K562 (cell line): ENCODE data around the gene PHACTR3. TPM values are rescaled to one million over a fixed set of nuclear protein-coding genes. Genes with fewer than 3 reads are reported as not detected.

ENCODE experiments used
- ATAC-seq: fragments of 200-7000 bp; cut with Tn5 transposase; 3 replicates; pipeline ENCODE4 v1.9.1; 2020; ENCODE audit warnings: moderate library complexity
- BruUV-seq: library from RNA; stranded (reverse); fragments of 400-500 nt; replicated peaks from 2 replicates; lab custom pipeline; 2021; lab: Mats Ljungman, UMichigan
- CTCF ChIA-PET: fragments of 300-600 bp; formaldehyde crosslinking; extraction: SDS; loops from one replicate; lab custom pipeline; 2021; ENCODE audit warnings: low intra/inter-chr PET ratio; lab: Yijun Ruan, JAX
- POLR2A ChIA-PET: fragments of 300-600, 350-650 bp; sonication (Branson Sonifier 250); formaldehyde crosslinking; extraction: SDS; loops from one replicate; lab custom pipeline; 2021; ENCODE audit warnings: antibody characterized with exemption, inconsistent platforms; lab: Yijun Ruan, JAX
- DNase-seq, 4 experiments: peaks; one replicate each; pipeline versions ENCODE4 v3.0.0 to v3.0.0-alpha.2; 2011 to 2018; ENCODE audit warnings: low spot score in 3 of 4, mixed read lengths in 3 of 4; ENCODE audit errors: extremely low read depth in 1 of 4
- FAIRE-seq: peaks from 2 replicates; lab custom pipeline; 2011; peaks lifted over from hg19 to GRCh38; lab: Jason Lieb, UNC
- H2AFZ ChIP-seq: 2 replicates; pipeline ENCODE4 v1.6.0; 2011; ENCODE audit warnings: low read depth, low read length, control low read depth, inconsistent platforms
- H3K27ac ChIP-seq: fragments of 200-600 bp; 3 replicates; pipeline ENCODE4 v1.8.0; 2011; ENCODE audit warnings: low read depth, mild to moderate bottlenecking, control low read depth, inconsistent platforms, low read length, moderate library complexity, mixed read lengths; ENCODE audit errors: extremely low read depth
- H3K27me3 ChIP-seq, 2 experiments: fragments of 300-600 bp in 1 of 2; 2 replicates in 1 of 2; 3 replicates in 1 of 2; pipeline versions ENCODE4 v1.6.0 to v1.8.0; 2011; ENCODE audit warnings: inconsistent platforms in 2 of 2, low read length in 2 of 2, mild to moderate bottlenecking in 1 of 2, mixed read lengths in 1 of 2, moderate library complexity in 1 of 2; ENCODE audit not compliant: control insufficient read depth in 2 of 2, insufficient read depth in 2 of 2
- H3K36me3 ChIP-seq: fragments of 300-600 bp; 3 replicates; pipeline ENCODE4 v1.8.0; 2011; ENCODE audit warnings: mild to moderate bottlenecking, low read length, inconsistent platforms; ENCODE audit not compliant: control insufficient read depth, insufficient read depth
- H3K4me1 ChIP-seq, 2 experiments: fragments of 200-600 bp in 1 of 2; replicated peaks in 1 of 2; 2 replicates in 1 of 2; 3 replicates in 1 of 2; pipeline versions ENCODE4 v1.5.1 to v1.8.0; 2011; ENCODE audit warnings: inconsistent platforms in 2 of 2, low read length in 2 of 2, mild to moderate bottlenecking in 1 of 2, mixed read lengths in 1 of 2, moderate library complexity in 1 of 2; ENCODE audit not compliant: control insufficient read depth in 2 of 2, insufficient read depth in 2 of 2
- H3K4me2 ChIP-seq: 2 replicates; pipeline ENCODE4 v1.6.1; 2011; ENCODE audit warnings: low read length, control low read depth, inconsistent platforms, mixed read lengths; ENCODE audit not compliant: insufficient read depth
- H3K4me3 ChIP-seq: fragments of 200-600 bp; sonication (generic), shearing (Covaris generic); 2 replicates; pipeline ENCODE4 v1.5.1; 2016; ENCODE audit warnings: control low read depth, inconsistent platforms
- H3K79me2 ChIP-seq: fragments of 200-600 bp; 3 replicates; pipeline ENCODE4 v1.8.0; 2011; ENCODE audit warnings: low read length, inconsistent platforms; ENCODE audit not compliant: control insufficient read depth, insufficient read depth
- H3K9ac ChIP-seq, 2 experiments: 2 replicates each; pipeline versions ENCODE4 v1.6.0 to v1.6.1; 2011; ENCODE audit warnings: low read depth in 2 of 2, low read length in 2 of 2, control low read depth in 1 of 2, inconsistent platforms in 1 of 2, mild to moderate bottlenecking in 1 of 2, mixed read lengths in 1 of 2; ENCODE audit not compliant: insufficient read depth in 1 of 2
- H3K9me1 ChIP-seq: one replicate; pipeline ENCODE4 v1.6.0; 2011; ENCODE audit warnings: inconsistent platforms, mild to moderate bottlenecking, low read length, moderate library complexity; ENCODE audit not compliant: control insufficient read depth, insufficient read depth
- H3K9me3 ChIP-seq: replicated peaks from 2 replicates; pipeline ENCODE4 v1.5.1; 2011; ENCODE audit warnings: low read depth, low read length, inconsistent platforms; ENCODE audit not compliant: control insufficient read depth, insufficient read depth
- H4K20me1 ChIP-seq: replicated peaks from 2 replicates; pipeline ENCODE4 v1.6.1; 2011; ENCODE audit warnings: low read length, inconsistent platforms, mixed read lengths; ENCODE audit not compliant: control insufficient read depth, insufficient read depth
- ATF7 ChIP-seq: fragments of 450-650 bp; IDR thresholded peaks from 2 replicates; pipeline ENCODE4 v1.7.1; 2014; ENCODE audit warnings: mild to moderate bottlenecking, moderate library complexity
- CSDE1 ChIP-seq, 2 experiments: fragments of 450-650 bp; IDR thresholded peaks; 2 replicates each; pipeline ENCODE4 v1.6.1; 2016; ENCODE audit warnings: mild to moderate bottlenecking in 1 of 2
- HDGF ChIP-seq: fragments of 450-650 bp; IDR thresholded peaks from 2 replicates; pipeline ENCODE4 v1.6.1; 2016
- MAX ChIP-seq: sonication (generic); formaldehyde crosslinking; IDR thresholded peaks from 2 replicates; pipeline ENCODE4 v1.9.0; 2022; ENCODE audit warnings: mild to moderate bottlenecking, missing genetic modification reagents
- MYC ChIP-seq, 2 experiments: fragments of 250-450 bp in 1 of 2; sonication (Bioruptor Pico) in 1 of 2; IDR thresholded peaks; 2 replicates each; pipeline versions ENCODE4 v1.5.1 to v1.6.1; 2012 to 2021; ENCODE audit warnings: low read depth in 2 of 2, borderline replicate concordance in 1 of 2, improper control_type of control experiment in 1 of 2, low read length in 1 of 2, mild to moderate bottlenecking in 1 of 2, moderate library complexity in 1 of 2
- NFYB ChIP-seq: IDR thresholded peaks from 2 replicates; pipeline ENCODE4 v1.6.1; 2011; ENCODE audit warnings: mild to moderate bottlenecking, moderate library complexity; ENCODE audit not compliant: insufficient read length; ENCODE audit errors: extremely low read depth
- PATZ1 ChIP-seq: fragments of 250-450 bp; sonication (Bioruptor Pico); IDR thresholded peaks from 2 replicates; pipeline ENCODE4 v1.5.0; 2020; ENCODE audit warnings: mild to moderate bottlenecking, borderline replicate concordance
- POLR2AphosphoS2 ChIP-seq: IDR thresholded peaks from 2 replicates; pipeline ENCODE4 v1.6.1; 2012; ENCODE audit warnings: low read length, improper control_type of control experiment
- POLR2AphosphoS5 ChIP-seq: IDR thresholded peaks from 2 replicates; pipeline ENCODE4 v1.6.1; 2011; ENCODE audit warnings: mild to moderate bottlenecking, low read depth, low read length, moderate library complexity; ENCODE audit not compliant: control insufficient read depth, insufficient read depth
- SMAD1 ChIP-seq: fragments of 150-350 bp; IDR thresholded peaks from 2 replicates; pipeline ENCODE4 v1.6.1; 2014; ENCODE audit warnings: low read length, low read depth; ENCODE audit not compliant: partially characterized antibody
- XRCC5 ChIP-seq: fragments of 200-400 bp; formaldehyde crosslinking; IDR thresholded peaks from 2 replicates; pipeline ENCODE4 v1.6.1; 2017; ENCODE audit warnings: low read depth, mild to moderate bottlenecking, low read length
- ZBTB8A ChIP-seq: fragments of 450-650 bp; IDR thresholded peaks from 2 replicates; pipeline ENCODE4 v1.6.1; 2018; ENCODE audit warnings: mild to moderate bottlenecking, moderate library complexity; ENCODE audit not compliant: partially characterized antibody
- ZC3H4 ChIP-seq: sonication (generic); formaldehyde crosslinking; IDR thresholded peaks from 2 replicates; pipeline ENCODE4 v1.9.0; 2021; ENCODE audit warnings: missing genetic modification reagents, borderline replicate concordance
- ZFP1 ChIP-seq: fragments of 450-650 bp; formaldehyde crosslinking; IDR thresholded peaks from 2 replicates; pipeline ENCODE4 v1.4.0; 2020; ENCODE audit warnings: mild to moderate bottlenecking, mixed read lengths
- ZNF311 ChIP-seq: fragments of 250-450 bp; sonication (Bioruptor Pico); IDR thresholded peaks from 2 replicates; pipeline ENCODE4 v1.4.0; 2020; ENCODE audit warnings: mild to moderate bottlenecking, moderate library complexity
- ZNF324 ChIP-seq: fragments of 250-450 bp; sonication (Bioruptor Pico); IDR thresholded peaks from 2 replicates; pipeline ENCODE4 v1.4.0; 2020; ENCODE audit warnings: mild to moderate bottlenecking
- ZNF347 ChIP-seq: fragments of 450-650 bp; formaldehyde crosslinking; IDR thresholded peaks from 2 replicates; pipeline ENCODE4 v1.4.0; 2020; ENCODE audit warnings: low read depth, mild to moderate bottlenecking, moderate library complexity
- ZNF79 ChIP-seq: fragments of 250-450 bp; sonication (Bioruptor Pico); IDR thresholded peaks from 2 replicates; pipeline ENCODE4 v1.4.0; 2020; ENCODE audit warnings: low read depth, mild to moderate bottlenecking, moderate library complexity
- WGBS: fragments of 100-300 bp; shearing (Covaris generic); methylation state at CpG from one replicate; pipeline ENCODE4 v1.1.6; 2016; ENCODE audit warnings: low coverage, mixed read lengths; ENCODE audit not compliant: insufficient coverage; ENCODE audit errors: missing lambda C conversion rate; 5-methylcytosine and 5-hydroxymethylcytosine counted together
- in situ Hi-C: fragments of 300-500 bp; cut with MboI; formaldehyde crosslinking; loops from 4 replicates; pipeline ENCODE4 v1.15.0; 2018; ENCODE audit warnings: inconsistent platforms, mixed read lengths
- intact Hi-C: fragments of 100-400 bp; cut with micrococcal nuclease; formaldehyde crosslinking; loops from 2 replicates; pipeline ENCODE4 v1.14.2; 2022
- polyA plus RNA-seq, 8 experiments: library from polyadenylated mRNA; depleted of rRNA in 4 of 8; stranded (reverse) in 5 of 8; unstranded in 3 of 8; fragments of >200 nt; fragmentation: Nextera tagmentation in 2 of 8; fragmentation: Illumina TruSeq in 1 of 8; extraction: Ambion mirVana in 2 of 8; extraction: Trizol in 1 of 8; gene quantifications; 2 replicates each; pipeline versions ENCODE4 v1.2.1 to v1.2.3, GENCODE V29; 2011 to 2014; ENCODE audit warnings: inconsistent platforms in 1 of 8, missing spikeins in 1 of 8
- total RNA-seq, 7 experiments: library from RNA; depleted of rRNA in 6 of 7; stranded (reverse); fragments of >200 nt in 6 of 7; fragmentation: Illumina TruSeq in 2 of 7; extraction: Trizol in 2 of 7; gene quantifications; 2 replicates each; pipeline versions ENCODE4 v1.2.1 to v1.2.3, GENCODE V29; 2011 to 2021; ENCODE audit warnings: low replicate concordance in 1 of 7

PHACTR3 gene
- total and polyA plus RNA-seq, 9 of the 15 experiments (the other 6 are each of a cell fraction or from before 2014, with no cell fraction given) = not detected

GRCh38 chr20:59774204-59774641, 169.9 kb downstream of the PHACTR3 start (continued):
- TF ChIP-seq PATZ1 (no peak), NFYB (no peak), ZNF79 (CRISPR knock-in tag) (no peak)

- Histone ChIP-seq H3K79me2 (no peaks in the 10 kb centered on the region), H3K4me1 (no peaks in the 10 kb centered on the region), H3K4me3 (no peak overlapping the region), H3K36me3 (no peaks in the 10 kb centered on the region), H3K9ac (no peak overlapping the region), H2AFZ (no peak overlapping the region)
- no peak for DNase-seq
- BruUV-seq = no TSS peak
- 1% methylated on average over 23 of the region's 23 CpGs for WGBS
- FAIRE-seq = no peak
- in situ Hi-C loops (no loop called here), intact Hi-C loops (no loop called here)
- POLR2A ChIA-PET = no interaction called here
- ATAC-seq = no peak
- CTCF ChIA-PET = no interaction called here
- TF ChIP-seq SMAD1 = no peak
- no peak for TF ChIP-seq XRCC5
- TF ChIP-seq POLR2AphosphoS2 = no peak
- no peak for TF ChIP-seq ATF7
- TF ChIP-seq ZNF311 (CRISPR knock-in tag) = no peak
- no peak for TF ChIP-seq CSDE1 (IDR thresholded peaks at IDR 0.05)
- TF ChIP-seq ZC3H4 (CRISPR knock-in tag) = no peak
- no peak for TF ChIP-seq ZFP1 (CRISPR knock-in tag)
- no peak for TF ChIP-seq MYC (IDR thresholded peaks at IDR 0.05; ENCODE audit: low read depth, low read length)
- TF ChIP-seq MYC (CRISPR knock-in tag; IDR thresholded peaks at IDR 0.05; ENCODE audit: borderline replicate concordance, low read depth) = no peak
- no peak for TF ChIP-seq ZNF347 (CRISPR knock-in tag)
- TF ChIP-seq HDGF = no peak
- no peak for TF ChIP-seq ZBTB8A
- TF ChIP-seq ZNF324 (CRISPR knock-in tag) = no peak
- TF ChIP-seq POLR2AphosphoS5 = no peak
- no peak for TF ChIP-seq MAX (CRISPR knock-in tag)
- TF ChIP-seq, all 486 proteins: peak for 0
- H4K20me1 ChIP-seq = 0 out of 2 replicates have a peak, but pooled peaks cover 4% of the 10 kb centered on the region
- H3K9me3 ChIP-seq = no peaks in the 10 kb centered on the region
- H3K27me3 ChIP-seq = peaks cover 0 to 5% of the 10 kb centered on the region in 2 experiments; a peak in 1 of 5 replicates
- no peak overlapping the region for H3K4me2 ChIP-seq
- no peak overlapping the region for H3K27ac ChIP-seq
- H3K9me1 ChIP-seq = peaks cover 2% of the 10 kb centered on the region
Measured at GRCh38 chr20:59774921-59775686, 170.8 kb downstream of the PHACTR3 start.
